ENCODE results near the gene HBG2.

The HBG2 gene

DNA sequence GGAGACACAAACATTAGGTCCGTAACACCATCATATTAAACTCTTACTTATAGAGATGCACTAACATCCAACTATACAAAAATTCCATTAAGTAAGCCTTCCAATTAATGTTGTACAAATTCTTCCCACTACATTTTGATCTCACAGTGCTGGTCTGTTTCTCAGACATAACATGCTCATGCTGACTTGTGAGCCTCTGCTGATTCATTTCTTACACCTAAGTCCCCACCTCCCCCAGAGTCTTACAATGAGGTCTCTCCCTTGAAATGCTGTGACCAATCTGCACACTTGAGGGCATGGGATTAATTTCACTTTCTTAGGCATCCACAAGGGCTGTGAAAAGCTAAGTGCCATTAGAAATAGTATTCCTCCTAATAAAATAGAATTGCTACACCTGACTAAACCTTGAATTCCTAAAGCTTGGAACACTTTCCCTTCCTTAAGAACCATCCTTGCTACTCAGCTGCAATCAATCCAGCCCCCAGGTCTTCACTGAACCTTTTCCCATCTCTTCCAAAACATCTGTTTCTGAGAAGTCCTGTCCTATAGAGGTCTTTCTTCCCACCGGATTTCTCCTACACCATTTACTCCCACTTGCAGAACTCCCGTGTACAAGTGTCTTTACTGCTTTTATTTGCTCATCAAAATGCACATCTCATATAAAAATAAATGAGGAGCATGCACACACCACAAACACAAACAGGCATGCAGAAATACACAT is 6.9 kb downstream of the HBG2 start:
- DNase-seq: no peak

DNA sequence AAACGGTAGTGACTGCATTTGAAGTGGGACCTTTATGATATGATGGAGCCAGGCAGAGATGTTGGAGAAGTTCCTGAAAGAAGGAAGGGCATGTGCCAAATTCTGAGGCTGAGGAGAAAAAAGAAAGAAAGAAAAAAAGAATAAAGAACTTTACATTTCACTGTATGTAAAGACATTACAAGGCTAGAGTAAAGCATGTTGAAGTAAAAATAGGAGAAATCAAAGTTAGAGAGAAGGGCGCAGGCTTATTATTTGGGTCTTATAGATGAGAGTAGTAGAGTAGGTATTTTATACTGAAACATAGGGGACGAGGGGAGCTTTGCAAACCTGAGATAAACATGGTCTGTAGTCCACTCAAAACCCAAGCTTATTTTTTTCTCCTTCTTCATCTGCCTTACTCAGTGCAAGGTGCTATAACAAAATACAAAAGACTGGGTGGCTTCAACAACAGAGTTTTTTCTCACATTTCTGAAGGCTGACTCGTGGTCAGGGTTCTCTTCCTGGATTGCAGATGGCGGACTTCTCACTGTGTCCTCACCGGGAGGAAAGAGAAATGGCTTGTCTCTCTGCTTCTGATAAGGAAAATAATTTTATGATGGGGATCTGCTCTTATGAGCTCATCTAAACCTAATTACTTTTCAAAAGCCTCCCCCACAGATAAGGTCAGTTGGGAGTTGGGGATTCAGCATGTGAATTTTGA is 7.7 kb downstream of the HBG2 start:
- DNase-seq: no peak

DNA sequence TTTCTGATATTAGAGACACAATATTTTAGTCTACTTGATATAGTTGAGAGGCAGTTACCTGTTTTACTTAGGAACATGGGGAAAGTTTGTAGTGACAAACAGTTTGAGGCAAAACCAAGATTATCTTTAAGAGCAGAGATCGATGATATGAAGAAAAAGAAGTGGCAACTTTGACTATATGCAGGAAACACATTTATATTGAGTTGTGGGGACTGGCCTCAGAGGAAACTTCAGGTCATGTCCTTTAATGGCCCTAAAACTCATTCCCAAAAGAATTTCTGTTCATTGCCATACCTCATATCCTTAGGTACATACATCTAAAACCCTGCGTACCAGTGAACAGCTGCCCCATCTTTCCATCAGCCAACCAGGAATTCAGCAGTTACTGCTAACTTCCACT is 9.4 kb downstream of the HBG2 start:
- DNase-seq: no peak

DNA sequence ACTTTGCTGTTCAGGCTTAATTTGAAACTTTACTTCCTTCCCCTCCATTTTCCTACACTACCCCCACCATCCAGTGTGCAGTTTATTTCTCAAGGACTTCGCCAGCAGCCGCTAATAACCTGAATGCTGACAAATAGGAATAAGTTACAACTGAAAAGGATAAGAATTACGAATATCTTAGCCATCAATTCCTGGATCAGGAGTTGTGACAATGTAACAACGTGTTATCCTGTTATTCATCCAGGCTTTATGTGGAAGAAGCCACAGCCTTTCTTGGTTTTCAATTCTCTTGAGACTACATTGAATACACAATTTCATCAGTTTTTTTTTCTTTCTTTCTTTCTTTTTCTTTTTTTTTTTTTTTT is 10.8 kb downstream of the HBG2 start:
- DNase-seq: no peak

DNA sequence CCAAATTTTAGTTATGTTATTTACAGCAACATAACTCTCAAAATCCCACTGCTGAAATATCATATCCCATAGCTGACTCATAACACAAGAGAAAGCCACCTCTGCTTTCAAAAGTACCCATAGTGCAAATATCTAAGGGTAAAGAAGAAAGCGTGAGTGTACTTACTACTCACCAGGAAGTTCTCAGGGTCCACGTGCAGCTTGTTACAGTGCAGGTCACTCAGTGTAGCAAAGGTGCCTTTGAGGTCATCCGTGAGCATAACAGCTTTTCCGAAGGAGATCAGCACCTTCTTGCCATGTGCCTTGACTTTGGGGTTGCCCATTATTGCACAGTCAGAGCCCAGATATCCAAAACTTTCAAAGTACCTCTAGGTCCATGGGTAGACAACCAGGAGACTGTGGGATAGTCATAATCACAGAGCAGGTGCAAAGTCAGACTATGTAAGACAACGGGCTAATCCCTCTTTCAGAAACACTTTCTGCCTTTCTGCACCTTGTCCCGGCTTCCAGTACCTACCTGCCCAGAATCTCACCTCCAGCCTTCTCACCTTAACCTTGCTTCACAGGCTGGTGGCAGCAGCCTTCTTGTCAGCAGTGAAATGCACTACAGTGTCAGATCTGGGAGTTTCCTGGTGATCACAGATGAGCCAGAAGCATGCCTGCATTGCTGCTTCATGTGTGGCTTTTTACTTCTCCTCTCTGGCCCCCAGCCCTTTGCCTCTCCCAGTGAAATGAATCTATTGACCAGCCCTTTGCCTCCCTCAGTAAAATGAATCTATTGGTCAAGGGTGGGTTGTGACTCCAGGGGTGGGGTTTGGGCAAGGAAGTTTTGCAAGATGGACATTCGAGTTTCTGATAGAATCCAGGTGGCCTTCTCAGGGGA is 11.4 kb downstream of the HBG2 start:
- DNase-seq: no peak

DNA sequence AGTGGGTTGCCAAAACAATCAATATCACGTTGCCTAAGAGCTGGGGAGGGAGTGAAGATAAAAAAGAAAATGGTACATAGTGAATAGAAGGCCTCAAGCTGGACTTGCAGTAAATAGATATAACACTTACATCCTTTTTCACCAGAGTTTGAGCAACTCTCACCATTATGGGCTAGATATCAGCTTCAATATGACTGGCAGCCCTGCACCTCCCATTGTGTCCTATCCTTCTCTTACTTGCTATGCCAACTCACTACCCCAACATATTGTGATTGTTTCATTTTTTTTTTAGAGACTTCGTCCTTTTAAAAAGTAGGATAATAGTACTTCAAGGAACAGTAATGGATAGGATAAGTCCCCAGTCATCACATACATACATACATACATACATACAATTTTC is 12.4 kb downstream of the HBG2 start:
- no peak for DNase-seq

DNA sequence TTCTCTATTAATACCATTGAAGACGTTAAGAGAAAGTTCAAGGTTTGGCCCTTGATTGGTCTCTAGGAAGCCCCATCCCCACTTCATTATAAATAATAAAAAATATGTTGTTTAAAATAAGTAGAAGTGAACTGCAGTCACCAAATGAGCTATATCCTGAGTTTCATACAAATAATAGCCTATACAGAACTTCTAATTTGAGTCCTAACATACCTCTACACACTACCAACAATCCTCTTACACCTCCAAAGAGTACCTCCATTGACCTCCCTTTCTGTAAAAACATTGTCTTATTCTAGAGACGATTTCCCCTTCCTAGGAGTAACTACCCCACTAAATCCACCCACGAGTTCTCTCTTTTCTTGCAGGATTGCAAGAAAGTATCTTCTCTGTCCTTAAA is 13.1 kb downstream of the HBG2 start:
- no peak for DNase-seq

DNA sequence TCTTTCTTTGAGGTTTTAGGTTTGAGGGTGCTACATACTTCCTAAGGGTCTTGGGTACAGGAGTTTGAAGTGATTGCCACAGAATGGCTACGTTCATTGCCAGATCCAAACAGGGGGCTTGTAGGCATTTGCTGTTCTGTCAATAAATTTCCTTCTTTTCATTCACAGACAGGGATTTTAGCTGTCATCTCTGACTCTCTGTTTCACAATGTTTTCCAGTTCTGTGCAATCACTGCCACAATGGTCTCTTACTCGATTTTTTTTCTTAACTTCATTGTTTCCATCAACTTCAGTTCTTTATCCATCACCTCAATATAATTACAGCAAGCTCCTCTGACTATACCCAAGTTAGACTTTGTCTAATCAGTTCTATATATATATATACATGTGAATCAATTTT is 14.1 kb downstream of the HBG2 start:
- no peak for DNase-seq

DNA sequence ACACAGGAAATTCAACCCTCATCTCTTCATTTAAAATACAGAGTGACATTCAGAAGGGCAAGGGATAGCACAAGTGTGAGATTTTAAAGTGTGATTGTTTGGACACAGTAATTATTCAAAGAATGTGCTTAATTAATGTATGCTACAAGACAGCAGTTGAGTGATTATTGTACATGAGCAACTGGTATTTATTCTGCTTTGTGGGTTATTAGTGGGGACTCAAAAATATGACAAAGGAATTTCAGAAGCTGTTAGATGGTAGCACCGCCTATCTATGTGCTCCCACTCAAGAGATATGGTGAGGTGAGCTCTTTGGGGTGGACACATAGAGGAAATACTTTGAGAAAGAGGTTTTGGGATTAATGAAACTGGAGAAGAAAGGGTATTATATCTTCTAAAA is 14.5 kb downstream of the HBG2 start:
- DNase-seq: no peak

DNA sequence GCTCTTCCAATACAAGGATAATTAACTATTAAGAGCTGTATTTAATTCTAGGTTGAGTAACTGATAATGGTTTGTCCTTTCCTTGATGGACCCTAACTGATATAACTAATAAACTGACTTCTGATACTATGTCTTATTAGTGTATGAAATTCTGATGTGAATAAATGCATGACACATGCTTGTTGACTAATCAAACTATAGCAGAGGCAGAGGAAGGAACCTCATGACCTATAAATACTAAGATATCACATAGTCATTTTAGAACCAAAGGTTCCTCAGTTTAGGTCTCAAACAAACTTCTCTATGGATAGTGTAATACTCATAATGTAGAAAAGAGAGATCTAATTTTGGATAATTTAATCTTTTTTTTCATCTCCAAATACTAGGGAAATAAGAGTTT is 15.5 kb downstream of the HBG2 start:
- no peak for DNase-seq

DNA sequence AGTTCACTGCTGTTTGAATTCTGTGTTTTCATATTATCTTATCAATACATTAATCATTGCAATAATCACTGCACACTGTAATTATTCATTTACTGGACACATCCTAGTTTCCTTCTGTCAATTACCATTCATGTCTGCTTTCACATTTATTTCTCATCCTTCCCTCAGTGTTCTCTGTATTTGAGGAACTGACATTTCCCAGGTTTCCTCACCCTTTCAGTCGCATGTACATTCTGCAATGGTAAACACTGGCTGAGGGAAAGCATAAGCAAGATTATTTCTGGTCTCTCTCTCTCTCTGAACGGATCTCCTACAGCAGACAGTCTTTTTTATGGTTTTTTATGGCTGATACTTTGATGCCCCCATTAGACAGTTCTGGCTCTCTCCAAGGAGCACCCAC is 16.1 kb downstream of the HBG2 start:
- DNase-seq: no peak

DNA sequence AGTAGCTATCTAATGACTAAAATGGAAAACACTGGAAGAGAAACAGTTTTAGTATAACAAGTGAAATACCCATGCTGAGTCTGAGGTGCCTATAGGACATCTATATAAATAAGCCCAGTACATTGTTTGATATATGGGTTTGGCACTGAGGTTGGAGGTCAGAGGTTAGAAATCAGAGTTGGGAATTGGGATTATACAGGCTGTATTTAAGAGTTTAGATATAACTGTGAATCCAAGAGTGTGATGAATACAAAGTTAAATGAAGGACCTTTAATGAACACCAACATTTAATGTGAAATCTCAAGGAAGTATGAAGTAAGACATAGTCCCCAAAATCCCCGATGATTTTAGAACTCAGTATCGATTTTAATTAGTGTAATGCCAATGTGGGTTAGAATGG is 17.2 kb downstream of the HBG2 start:
- no peak for DNase-seq

DNA sequence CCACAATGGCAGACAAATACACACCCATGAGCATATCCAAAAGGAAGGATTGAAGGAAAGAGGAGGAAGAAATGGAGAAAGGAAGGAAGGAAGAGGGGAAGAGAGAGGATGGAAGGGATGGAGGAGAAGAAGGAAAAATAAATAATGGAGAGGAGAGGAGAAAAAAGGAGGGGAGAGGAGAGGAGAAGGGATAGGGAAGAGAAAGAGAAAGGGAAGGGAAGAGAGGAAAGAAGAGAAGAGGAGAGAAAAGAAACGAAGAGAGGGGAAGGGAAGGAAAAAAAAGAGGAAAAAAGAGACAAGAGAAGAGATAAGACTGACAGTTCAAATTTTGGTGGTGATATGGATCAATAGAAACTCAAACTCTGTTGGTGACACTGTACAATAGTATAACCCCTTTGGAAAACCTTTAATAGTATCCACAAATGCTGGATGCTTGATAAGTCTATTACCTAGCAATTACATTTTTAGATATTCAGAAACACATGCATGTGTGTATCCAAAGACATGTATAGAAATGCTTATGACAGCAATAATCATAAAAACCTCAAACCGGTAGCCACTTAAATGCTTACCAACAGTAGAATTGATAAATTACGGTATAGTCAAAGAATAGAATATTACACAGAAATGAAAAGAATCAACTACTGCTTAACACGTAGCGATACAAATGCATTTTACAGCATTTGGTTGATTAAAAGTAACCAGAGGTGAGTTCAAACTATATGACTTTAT is 19.1 kb downstream of the HBG2 start:
- no peak for DNase-seq

DNA sequence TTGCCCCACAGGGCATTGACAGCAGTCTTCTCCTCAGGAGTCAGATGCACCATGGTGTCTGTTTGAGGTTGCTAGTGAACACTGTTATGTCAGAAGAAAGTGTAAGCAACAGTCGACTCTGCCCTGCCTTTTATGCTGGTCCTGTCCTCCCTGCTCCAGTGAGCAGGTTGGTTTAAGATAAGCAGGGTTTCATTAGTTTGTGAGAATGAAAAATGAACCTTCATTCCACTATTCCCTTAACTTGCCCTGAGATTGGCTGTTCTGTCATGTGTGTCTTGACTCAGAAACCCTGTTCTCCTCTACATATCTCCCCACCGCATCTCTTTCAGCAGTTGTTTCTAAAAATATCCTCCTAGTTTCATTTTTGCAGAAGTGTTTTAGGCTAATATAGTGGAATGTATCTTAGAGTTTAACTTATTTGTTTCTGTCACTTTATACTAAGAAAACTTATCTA is 20.2 kb downstream of the HBG2 start, which contains the start of gene HBD:
Gene HBD (minus strand): TSS at position 103 of the 454 bp plus-strand sequence. CDS start 50 bp downstream, at position 53.
- DNase-seq: no peak

DNA sequence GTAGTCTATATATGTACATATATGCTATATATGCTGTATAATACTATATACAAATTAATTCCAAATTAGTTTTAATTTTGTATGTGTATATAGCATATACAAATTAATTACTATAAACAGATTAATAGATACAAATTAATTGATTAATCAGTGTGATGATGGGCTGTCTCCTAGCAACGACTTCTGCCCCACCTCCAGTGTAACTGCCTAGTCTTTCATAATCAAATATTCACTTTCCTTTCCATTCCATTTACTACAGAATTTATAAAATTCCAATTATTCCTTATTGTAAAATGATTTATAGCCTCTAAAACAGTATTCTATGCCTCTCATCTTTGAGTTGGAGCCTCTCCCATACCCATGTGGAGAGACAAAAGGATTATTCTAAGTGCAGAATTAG is 21.3 kb downstream of the HBG2 start:
- no peak for DNase-seq

DNA sequence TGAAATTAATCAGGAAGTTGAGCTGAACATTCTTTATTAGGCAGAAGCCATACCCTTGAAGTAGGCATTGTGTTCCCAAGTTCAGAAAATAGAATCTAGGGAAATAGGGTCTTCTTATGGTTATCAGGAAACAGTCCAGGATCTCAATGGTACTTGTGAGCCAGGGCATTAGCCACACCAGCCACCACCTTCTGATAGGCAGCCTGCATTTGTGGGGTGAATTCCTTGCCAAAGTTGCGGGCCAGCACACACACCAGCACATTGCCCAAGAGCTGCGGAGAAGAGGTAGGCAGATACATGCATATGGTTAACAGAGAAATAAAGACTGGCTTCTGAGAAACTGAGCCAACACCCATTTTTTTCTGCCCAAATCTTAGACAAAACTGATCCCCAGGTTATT is 21.8 kb downstream of the HBG2 start:
- no peak for DNase-seq

DNA sequence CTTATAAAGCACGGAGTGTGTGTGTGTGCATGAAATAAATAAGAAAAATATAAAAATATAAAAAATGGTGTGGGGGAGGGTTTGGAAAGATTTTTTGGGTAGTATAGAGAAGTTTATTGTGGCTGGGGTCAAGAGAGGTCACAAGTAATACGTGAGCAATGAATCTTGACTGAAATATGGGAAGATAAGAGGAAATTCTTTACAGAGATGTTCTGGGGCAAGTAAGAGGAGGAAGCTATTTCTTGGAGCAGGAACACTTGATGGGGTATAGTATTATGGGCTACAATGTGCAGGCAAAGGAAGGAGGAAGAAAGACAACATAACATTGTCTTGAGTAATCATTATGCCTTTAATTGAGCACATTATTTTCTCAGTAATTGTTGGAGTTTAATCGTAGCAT is 22.4 kb downstream of the HBG2 start:
- no peak for DNase-seq

DNA sequence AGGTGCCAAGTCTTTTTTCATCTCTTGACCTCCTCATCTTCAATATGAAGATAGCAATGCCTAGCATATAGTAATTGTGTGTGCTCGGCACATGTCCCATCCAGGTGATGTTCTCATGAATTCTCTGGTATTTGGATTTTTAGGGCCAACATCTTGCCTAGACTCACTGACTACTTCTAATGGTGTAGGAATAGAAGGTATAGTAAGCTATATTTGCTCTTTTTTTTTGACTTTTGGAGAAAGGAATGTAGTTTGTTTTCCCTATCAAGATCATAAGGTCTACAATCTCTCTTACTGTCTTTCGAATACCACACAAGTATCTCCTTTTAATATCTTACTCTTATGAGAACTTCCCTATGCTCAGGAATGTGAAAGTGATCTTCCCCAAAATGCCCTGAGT is 23.5 kb downstream of the HBG2 start:
- no peak for DNase-seq

DNA sequence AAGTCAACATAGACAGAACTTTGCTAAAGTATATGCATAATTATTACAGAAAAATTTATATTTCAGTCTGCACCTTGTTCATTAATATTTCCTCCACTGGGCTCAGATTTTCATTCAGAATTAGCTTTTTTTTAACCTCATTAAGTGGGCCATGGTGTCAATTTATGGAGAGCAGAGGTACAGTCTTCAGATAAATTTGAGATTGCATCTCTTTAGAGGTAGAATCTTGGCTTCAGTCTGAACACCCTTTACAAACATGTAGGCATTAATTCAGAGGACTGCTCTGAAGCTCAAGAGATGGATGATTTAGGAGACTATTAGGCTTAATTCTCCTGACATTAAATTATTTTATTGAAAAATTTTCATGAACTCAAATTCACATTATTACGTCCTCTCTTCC is 24.3 kb downstream of the HBG2 start:
- no peak for DNase-seq

DNA sequence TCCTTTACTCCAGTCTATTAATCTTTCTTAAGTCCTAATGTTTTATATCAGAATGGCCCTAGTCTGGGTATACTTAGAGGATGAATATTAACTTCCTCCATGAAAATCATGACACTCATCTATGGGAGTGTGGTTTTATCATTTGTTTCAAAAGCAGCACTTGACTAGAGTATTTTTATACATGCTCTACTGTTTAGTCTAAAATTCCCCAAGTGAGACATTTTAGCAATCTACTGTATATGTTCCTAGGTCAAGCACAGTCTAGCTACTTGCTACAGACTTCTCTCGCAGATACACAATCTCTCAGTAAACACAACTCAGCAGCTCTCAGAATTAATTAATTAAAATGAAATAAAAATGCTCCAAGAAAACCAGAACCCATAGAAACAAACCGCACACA is 24.8 kb downstream of the HBG2 start:
- no peak for DNase-seq

DNA sequence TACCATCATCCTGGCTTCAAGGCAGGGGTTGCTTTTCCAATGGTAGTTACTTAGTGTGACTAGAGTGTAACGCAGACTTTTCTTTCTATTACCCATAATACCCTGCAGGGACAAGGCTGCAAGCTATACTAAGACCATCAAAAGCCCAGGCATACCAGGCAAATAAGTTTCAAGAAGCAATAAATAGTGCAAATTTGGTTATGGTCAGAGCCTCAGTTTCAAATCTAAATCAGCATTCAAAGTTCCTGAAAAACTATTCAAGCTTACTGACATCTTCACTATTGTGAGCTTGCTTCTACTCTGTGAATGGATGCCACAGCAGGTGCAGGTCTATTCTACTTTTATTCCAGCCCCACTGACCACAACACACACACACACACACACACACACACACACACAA is 25.2 kb downstream of the HBG2 start:
- no peak for DNase-seq

DNA sequence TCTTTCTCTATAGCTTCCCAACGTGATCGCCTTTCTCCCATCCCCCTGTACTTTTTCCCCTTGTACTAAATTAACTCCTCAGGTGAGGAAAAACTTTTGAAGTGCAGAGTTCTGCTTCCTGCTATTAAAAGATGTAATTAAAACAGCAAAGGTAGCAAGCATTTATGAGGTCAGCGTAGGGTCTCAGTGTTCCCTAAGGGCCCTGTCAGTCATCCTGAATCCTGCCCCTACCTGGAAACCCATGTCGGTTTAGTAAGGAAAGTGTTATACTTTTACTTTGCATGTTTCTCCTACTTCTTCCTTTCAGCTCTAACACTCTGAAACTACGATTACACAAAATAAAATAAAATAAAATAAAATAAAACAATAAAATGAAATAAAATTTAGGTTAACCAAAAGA is 26.5 kb downstream of the HBG2 start:
- DNase-seq: no peak

DNA sequence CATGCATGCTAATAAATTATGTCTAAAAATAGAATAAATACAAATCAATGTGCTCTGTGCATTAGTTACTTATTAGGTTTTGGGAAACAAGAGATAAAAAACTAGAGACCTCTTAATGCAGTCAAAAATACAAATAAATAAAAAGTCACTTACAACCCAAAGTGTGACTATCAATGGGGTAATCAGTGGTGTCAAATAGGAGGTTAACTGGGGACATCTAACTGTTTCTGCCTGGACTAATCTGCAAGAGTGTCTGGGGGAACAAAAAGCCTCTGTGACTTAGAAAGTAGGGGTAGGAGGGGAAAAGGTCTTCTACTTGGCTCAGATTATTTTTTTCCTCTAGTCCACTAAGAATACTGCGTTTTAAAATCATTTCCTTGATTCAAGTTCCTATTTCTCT is 26.9 kb downstream of the HBG2 start:
- no peak for DNase-seq
